ENCODE results near the gene DPEP3. TPM values are rescaled to one million over a fixed set of nuclear protein-coding genes. Genes with fewer than 3 reads are reported as not detected.
A peak's percentile ranks its signal among the peaks of the same experiment; 100 is the strongest.

DPEP3 gene
- total RNA-seq, 1 donor from 2014 or later = 0.18 TPM

- ATAC-seq (no peak), DNase-seq (no peak)
- Histone ChIP-seq H3K27ac (peak overlapping the region; percentile 58), H3K4me3 (no peak overlapping the region), H3K27me3 (ENCODE audit: low read depth) (no peaks in the 10 kb centered on the region), H3K4me1 (peaks cover 83% of the 10 kb centered on the region), H3K36me3 (peaks cover 62% of the 10 kb centered on the region), H3K9me3 (no peaks in the 10 kb centered on the region)
- intact Hi-C loops (cut with DNase I) = no loop called here
- TF ChIP-seq CTCF (IDR thresholded peaks at IDR 0.05) = no peak
These were observed 18.2 kb downstream of the DPEP3 start for GRCh38 chr16:67962135-67962534.

GRCh38 chr16:67961551-67961957 is 18.7 kb downstream of the DPEP3 start:
- Histone ChIP-seq H3K27ac (peak overlapping the region; percentile 58), H3K4me1 (peaks cover 77% of the 10 kb centered on the region), H3K9me3 (no peaks in the 10 kb centered on the region), H3K4me3 (no peak overlapping the region), H3K27me3 (ENCODE audit: low read depth) (no peaks in the 10 kb centered on the region), H3K36me3 (peaks cover 62% of the 10 kb centered on the region)
- TF ChIP-seq CTCF (IDR thresholded peaks at IDR 0.05) = no peak
- intact Hi-C loops (cut with DNase I) = no loop called here
- ATAC-seq (peak; percentile 58 to 59), DNase-seq (peak; percentile 78)

GRCh38 chr16:67959536-67960329 is 20.6 kb downstream of the DPEP3 start:
- Histone ChIP-seq H3K4me3 (no peak overlapping the region), H3K4me1 (peaks cover 59% of the 10 kb centered on the region), H3K27ac (peak overlapping the region; percentile 74), H3K36me3 (peaks cover 79% of the 10 kb centered on the region), H3K9me3 (no peaks in the 10 kb centered on the region), H3K27me3 (ENCODE audit: low read depth) (no peaks in the 10 kb centered on the region)
- DNase-seq (no peak), ATAC-seq (peak; percentile 25 to 51)
- no peak for TF ChIP-seq CTCF (IDR thresholded peaks at IDR 0.05)
- intact Hi-C loops (cut with DNase I) = no loop called here

GRCh38 chr16:67957622-67958021 is 22.7 kb downstream of the DPEP3 start:
- ATAC-seq (no peak), DNase-seq (no peak)
- H3K27ac ChIP-seq = no peak overlapping the region

GRCh38 chr16:67954421-67955196 is 25.7 kb downstream of the DPEP3 start:
- H3K36me3 ChIP-seq = peaks cover 91% of the 10 kb centered on the region
- H3K27me3 ChIP-seq (ENCODE audit: low read depth) = no peaks in the 10 kb centered on the region
- H3K4me1 ChIP-seq = peaks cover 22% of the 10 kb centered on the region
- no peak for ATAC-seq
- H3K9me3 ChIP-seq = no peaks in the 10 kb centered on the region
- intact Hi-C loops (cut with DNase I) = no loop called here
- no peak for TF ChIP-seq CTCF (IDR thresholded peaks at IDR 0.05)
- H3K27ac ChIP-seq = no peak overlapping the region
- H3K4me3 ChIP-seq = no peak overlapping the region
- DNase-seq = no peak

More at GRCh38 chr16:67957622-67958021, 22.7 kb downstream of the DPEP3 start:
- intact Hi-C loops (cut with DNase I) = no loop called here
- TF ChIP-seq CTCF (IDR thresholded peaks at IDR 0.05) = no peak
- peaks cover 43% of the 10 kb centered on the region for H3K4me1 ChIP-seq
- H3K9me3 ChIP-seq = no peaks in the 10 kb centered on the region
- no peaks in the 10 kb centered on the region for H3K27me3 ChIP-seq (ENCODE audit: low read depth)
- H3K36me3 ChIP-seq = peaks cover 91% of the 10 kb centered on the region
- no peak overlapping the region for H3K4me3 ChIP-seq

Data from lower lobe of right lung (tissue), 2 donors.